ENCODE data around the gene KLC1. TPM values are rescaled to one million over a fixed set of nuclear protein-coding genes. Genes with fewer than 3 reads are reported as not detected.

The KLC1 gene
- total RNA-seq, 1 donor from 2014 or later, result 238 TPM

- Histone ChIP-seq H2AFZ (ENCODE audit: low read depth, low read length) (no peak overlapping the region), H3K4me1 (ENCODE audit: insufficient read depth, low read length) (peaks cover 45% of the 10 kb centered on the region), H3K27ac (ENCODE audit: low read depth, low read length) (no peak overlapping the region), H3K4me2 (ENCODE audit: low read length) (peak overlapping the region; percentile 99), H3K9me3 (ENCODE audit: insufficient read depth, low read depth, low read length) (no peaks in the 10 kb centered on the region), H4K20me1 (ENCODE audit: insufficient read depth, low read length) (peaks cover 71% of the 10 kb centered on the region), H3K27me3 (ENCODE audit: insufficient read depth, low read length) (no peaks in the 10 kb centered on the region), H3K79me2 (ENCODE audit: insufficient read depth, low read length) (peaks cover 81% of the 10 kb centered on the region), H3K9ac (ENCODE audit: low read length) (peak overlapping the region; percentile 84), H3K36me3 (ENCODE audit: insufficient read depth, low read length) (no peaks in the 10 kb centered on the region), H3K4me3 (ENCODE audit: insufficient read depth, low read depth, low read length) (peak overlapping the region; percentile 71)
- Mint-ChIP-seq H3K4me3 (ENCODE audit: unreplicated experiment) (peak overlapping the region; percentile 88), H3K9me3 (ENCODE audit: unreplicated experiment) (no peaks in the 10 kb centered on the region), H3K27me3 (ENCODE audit: low read depth, unreplicated experiment) (no peaks in the 10 kb centered on the region), H3K4me1 (ENCODE audit: low read depth, unreplicated experiment) (peaks cover 33% of the 10 kb centered on the region), H3K36me3 (ENCODE audit: low read depth, unreplicated experiment) (peaks cover 4% of the 10 kb centered on the region), H3K27ac (ENCODE audit: unreplicated experiment) (peak overlapping the region; percentile 72)
- DNase-seq (ENCODE audit: low read depth) (no peak), FAIRE-seq (no peak)
- TF ChIP-seq, protein P1, sequence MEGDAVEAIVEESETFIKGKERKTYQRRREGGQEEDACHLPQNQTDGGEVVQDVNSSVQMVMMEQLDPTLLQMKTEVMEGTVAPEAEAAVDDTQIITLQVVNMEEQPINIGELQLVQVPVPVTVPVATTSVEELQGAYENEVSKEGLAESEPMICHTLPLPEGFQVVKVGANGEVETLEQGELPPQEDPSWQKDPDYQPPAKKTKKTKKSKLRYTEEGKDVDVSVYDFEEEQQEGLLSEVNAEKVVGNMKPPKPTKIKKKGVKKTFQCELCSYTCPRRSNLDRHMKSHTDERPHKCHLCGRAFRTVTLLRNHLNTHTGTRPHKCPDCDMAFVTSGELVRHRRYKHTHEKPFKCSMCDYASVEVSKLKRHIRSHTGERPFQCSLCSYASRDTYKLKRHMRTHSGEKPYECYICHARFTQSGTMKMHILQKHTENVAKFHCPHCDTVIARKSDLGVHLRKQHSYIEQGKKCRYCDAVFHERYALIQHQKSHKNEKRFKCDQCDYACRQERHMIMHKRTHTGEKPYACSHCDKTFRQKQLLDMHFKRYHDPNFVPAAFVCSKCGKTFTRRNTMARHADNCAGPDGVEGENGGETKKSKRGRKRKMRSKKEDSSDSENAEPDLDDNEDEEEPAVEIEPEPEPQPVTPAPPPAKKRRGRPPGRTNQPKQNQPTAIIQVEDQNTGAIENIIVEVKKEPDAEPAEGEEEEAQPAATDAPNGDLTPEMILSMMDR (IDR thresholded peaks at IDR 0.05; ENCODE audit: insufficient read depth, low read depth, low read length), result no peak
- TF ChIP-seq EZH2 (IDR thresholded peaks at IDR 0.05; ENCODE audit: insufficient read depth, low read length), result no peak
Observed at GRCh38 chr14:103716899-103717411, 87.9 kb downstream of the KLC1 start.

DNA sequence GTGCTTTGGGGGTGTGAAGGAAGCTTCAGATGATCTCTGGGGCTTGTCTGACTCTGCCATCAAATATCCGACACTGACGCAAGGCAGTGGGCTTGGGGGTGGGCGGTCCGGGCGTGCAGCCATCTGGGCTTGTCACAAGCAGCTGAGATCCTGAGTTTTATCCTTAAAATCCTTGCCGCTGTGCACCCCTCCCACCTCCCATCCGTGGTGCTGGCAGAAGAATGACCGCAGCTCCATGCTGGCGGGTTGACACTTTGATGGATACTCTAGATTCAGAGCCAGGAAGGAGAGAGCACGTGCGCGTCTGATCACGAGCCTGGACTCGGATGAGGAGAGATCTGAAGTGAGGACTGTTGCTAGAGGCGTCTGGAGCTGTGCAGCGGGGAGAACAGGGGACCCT lies 89.6 kb downstream of the KLC1 start:
- Mint-ChIP-seq H3K27me3 (ENCODE audit: low read depth, unreplicated experiment) (no peaks in the 10 kb centered on the region), H3K36me3 (ENCODE audit: low read depth, unreplicated experiment) (peaks cover 4% of the 10 kb centered on the region), H3K4me3 (ENCODE audit: unreplicated experiment) (peak overlapping the region; percentile 76), H3K27ac (ENCODE audit: unreplicated experiment) (no peak overlapping the region), H3K9me3 (ENCODE audit: unreplicated experiment) (no peaks in the 10 kb centered on the region), H3K4me1 (ENCODE audit: low read depth, unreplicated experiment) (peaks cover 34% of the 10 kb centered on the region)
- DNase-seq (ENCODE audit: low read depth) (peak; percentile 84), FAIRE-seq (no peak)
- Histone ChIP-seq H3K27me3 (ENCODE audit: insufficient read depth, low read length) (no peaks in the 10 kb centered on the region), H3K4me2 (ENCODE audit: low read length) (peak overlapping the region; percentile 99), H3K27ac (ENCODE audit: low read depth, low read length) (peak overlapping the region; percentile 14), H2AFZ (ENCODE audit: low read depth, low read length) (no peak overlapping the region), H3K9ac (ENCODE audit: low read length) (peak overlapping the region; percentile 15), H4K20me1 (ENCODE audit: insufficient read depth, low read length) (peaks cover 65% of the 10 kb centered on the region), H3K4me3 (ENCODE audit: insufficient read depth, low read depth, low read length) (no peak overlapping the region), H3K36me3 (ENCODE audit: insufficient read depth, low read length) (no peaks in the 10 kb centered on the region), H3K9me3 (ENCODE audit: insufficient read depth, low read depth, low read length) (no peaks in the 10 kb centered on the region), H3K79me2 (ENCODE audit: insufficient read depth, low read length) (peaks cover 83% of the 10 kb centered on the region), H3K4me1 (ENCODE audit: insufficient read depth, low read length) (peaks cover 55% of the 10 kb centered on the region)
- TF ChIP-seq, protein P1 (IDR thresholded peaks at IDR 0.05; ENCODE audit: insufficient read depth, low read depth, low read length), result no peak
- no peak for TF ChIP-seq EZH2 (IDR thresholded peaks at IDR 0.05; ENCODE audit: insufficient read depth, low read length)

GRCh38 chr14:103719751-103720150 lies 90.7 kb downstream of the KLC1 start:
- H3K79me2 ChIP-seq (ENCODE audit: insufficient read depth, low read length), result peaks cover 84% of the 10 kb centered on the region
- no peak overlapping the region for H3K27ac ChIP-seq (ENCODE audit: low read depth, low read length)
- Mint-ChIP-seq H3K4me1 (ENCODE audit: low read depth, unreplicated experiment) (peaks cover 34% of the 10 kb centered on the region), H3K27me3 (ENCODE audit: low read depth, unreplicated experiment) (no peaks in the 10 kb centered on the region), H3K9me3 (ENCODE audit: unreplicated experiment) (no peaks in the 10 kb centered on the region), H3K36me3 (ENCODE audit: low read depth, unreplicated experiment) (peaks cover 4% of the 10 kb centered on the region), H3K4me3 (ENCODE audit: unreplicated experiment) (no peak overlapping the region), H3K27ac (ENCODE audit: unreplicated experiment) (no peak overlapping the region)
- H3K4me2 ChIP-seq (ENCODE audit: low read length), result no peak overlapping the region
- TF ChIP-seq, protein P1 (IDR thresholded peaks at IDR 0.05; ENCODE audit: insufficient read depth, low read depth, low read length), result no peak
- no peak for TF ChIP-seq EZH2 (IDR thresholded peaks at IDR 0.05; ENCODE audit: insufficient read depth, low read length)
- no peak for DNase-seq (ENCODE audit: low read depth)
- H4K20me1 ChIP-seq (ENCODE audit: insufficient read depth, low read length), result peaks cover 66% of the 10 kb centered on the region
- H3K9ac ChIP-seq (ENCODE audit: low read length), result no peak overlapping the region
- H3K4me3 ChIP-seq (ENCODE audit: insufficient read depth, low read depth, low read length), result no peak overlapping the region
- H3K9me3 ChIP-seq (ENCODE audit: insufficient read depth, low read depth, low read length), result no peaks in the 10 kb centered on the region
- no peak for FAIRE-seq
- H3K27me3 ChIP-seq (ENCODE audit: insufficient read depth, low read length), result no peaks in the 10 kb centered on the region
- H3K4me1 ChIP-seq (ENCODE audit: insufficient read depth, low read length), result peaks cover 60% of the 10 kb centered on the region
- H2AFZ ChIP-seq (ENCODE audit: low read depth, low read length), result no peak overlapping the region
- H3K36me3 ChIP-seq (ENCODE audit: insufficient read depth, low read length), result no peaks in the 10 kb centered on the region
